Mucosa of descending colon (tissue), 3 donors: ENCODE data around the gene ENTPD2. TPM values are rescaled to one million over a fixed set of nuclear protein-coding genes. Genes with fewer than 3 reads are reported as not detected.
"Not testable (repeated sequence)": the region's sequence is repeated elsewhere in the genome, so short reads cannot be mapped to it uniquely, and the experiment has no call there.

Experiments used
- ATAC-seq: fragments of 200-7000 bp; cut with Tn5 transposase; one replicate; pipeline ENCODE4 v1.9.1; 2020; ENCODE audit warnings: mild to moderate bottlenecking, moderate library complexity
- DNase-seq, 3 donors: peaks; one replicate each; pipeline ENCODE4 v3.0.0-alpha.2; 2020
- H3K36me3 ChIP-seq: fragments of 200-600 bp; one replicate; pipeline ENCODE4 v1.8.0; 2021; ENCODE audit warnings: low read depth, mild to moderate bottlenecking
- H3K4me1 ChIP-seq: fragments of 200-600 bp; one replicate; pipeline ENCODE4 v1.8.0; 2021; ENCODE audit warnings: low read depth, mild to moderate bottlenecking
- H3K4me3 ChIP-seq: fragments of 200-600 bp; one replicate; pipeline ENCODE4 v1.8.0; 2021; ENCODE audit warnings: mild to moderate bottlenecking
- H3K9me3 ChIP-seq: fragments of 200-600 bp; one replicate; pipeline ENCODE4 v1.8.0; 2021; ENCODE audit warnings: mild to moderate bottlenecking
- CTCF ChIP-seq: fragments of 200-600 bp; IDR thresholded peaks from one replicate; pipeline ENCODE4 v1.8.0; 2022; ENCODE audit warnings: antibody characterized with exemption, mild to moderate bottlenecking
- intact Hi-C, 2 donors: fragments of 100-400 bp; cut with DNase I in 1 of 2; cut with micrococcal nuclease in 1 of 2; formaldehyde crosslinking; loops; one replicate each; pipeline versions ENCODE4 v1.11.0 to v1.11.1; 2022; cut with DNase I, micrococcal nuclease
- total RNA-seq, 3 donors: library from RNA; stranded (reverse); fragmentation: NEBNext Ultra II Directional in 2 of 3; extraction: Animal tissue kit (Norgen Biotek cat#: 25700) in 2 of 3; gene quantifications; one replicate each; pipeline versions ENCODE4 v1.2.1 to v1.2.4, GENCODE V29; 2021 to 2023
- donor health status: DM: no; HTN: no; CAD: no; lungs with moderate emphysema.
- donor health status: DM: no; HTN: no; CAD: no.
- donor health status: DM: no; HTN: yes; CAD: no.

ENTPD2 gene
- total RNA-seq, 3 donors from 2014 or later = 7.7 to 26.8 (median 10.7) TPM

- Histone ChIP-seq H3K4me3 (no peak overlapping the region), H3K36me3 (no peaks in the 10 kb centered on the region), H3K4me1 (peaks cover 30% of the 10 kb centered on the region), H3K9me3 (no peaks in the 10 kb centered on the region)
- DNase-seq (peak in 2 of 3 donors; percentile 69 to 85), ATAC-seq (peak; percentile 64)
- intact Hi-C loops = loop anchor here in 1 of 2 donors (5.0 kb wide), 1 partner anchor 252 kb away; no protein-coding TSS in a partner anchor
- TF ChIP-seq CTCF = no peak
Observed at GRCh38 chr9:137034039-137034708, 19.7 kb downstream of the ENTPD2 start.

GRCh38 chr9:137033481-137033880 is 20.4 kb downstream of the ENTPD2 start:
- intact Hi-C loops = loop anchor here in 1 of 2 donors (5.0 kb wide), 1 partner anchor 251 kb away; no protein-coding TSS in a partner anchor

GRCh38 chr9:137032858-137033257 is 21.0 kb downstream of the ENTPD2 start:
- TF ChIP-seq CTCF = no peak
- DNase-seq = peak in 1 of 3 donors; percentile 76
- H3K9me3 ChIP-seq = no peaks in the 10 kb centered on the region
- H3K36me3 ChIP-seq = no peaks in the 10 kb centered on the region
- H3K4me3 ChIP-seq = no peak overlapping the region
- peaks cover 38% of the 10 kb centered on the region for H3K4me1 ChIP-seq
- intact Hi-C loops = loop anchor here in 1 of 2 donors (5.0 kb wide), 1 partner anchor 251 kb away; no protein-coding TSS in a partner anchor
- no peak for ATAC-seq

More at GRCh38 chr9:137033481-137033880, 20.4 kb downstream of the ENTPD2 start:
- not testable (repeated sequence) for H3K36me3 ChIP-seq, H3K4me3 ChIP-seq, H3K9me3 ChIP-seq, ATAC-seq, DNase-seq
- H3K4me1 ChIP-seq = peaks cover 37% of the 10 kb centered on the region

GRCh38 chr9:137031904-137032640 is 21.8 kb downstream of the ENTPD2 start, which contains the start of gene FUT7:
Gene FUT7 (minus strand): TSS chr9:137032088. CDS start chr9:137031991, 97 bp downstream.
- ATAC-seq = no peak
- Histone ChIP-seq H3K36me3 (no peaks in the 10 kb centered on the region), H3K9me3 (no peaks in the 10 kb centered on the region), H3K4me1 (peaks cover 43% of the 10 kb centered on the region), H3K4me3 (no peak within 1 kb of the TSS)
- intact Hi-C loops = loop anchor here in 1 of 2 donors (5.0 kb wide), 1 partner anchor 250 kb away; no protein-coding TSS in a partner anchor
- DNase-seq = no peak
- no peak for TF ChIP-seq CTCF

- no peaks in the 10 kb centered on the region for H3K36me3 ChIP-seq
- H3K9me3 ChIP-seq = no peaks in the 10 kb centered on the region
- no peak for ATAC-seq
- peak in 1 of 3 donors; percentile 86 for DNase-seq
- intact Hi-C loops = loop anchor here in 1 of 2 donors (5.0 kb wide), 1 partner anchor 249 kb away; no protein-coding TSS in a partner anchor
- no peak overlapping the region for H3K4me3 ChIP-seq
- peaks cover 54% of the 10 kb centered on the region for H3K4me1 ChIP-seq
- TF ChIP-seq CTCF = no peak
Observed at GRCh38 chr9:137030538-137031527, 23.0 kb downstream of the ENTPD2 start.
